Measurements from ENCODE around the gene CIDEB. TPM values are rescaled to one million over a fixed set of nuclear protein-coding genes. Genes with fewer than 3 reads are reported as not detected.
A peak's percentile ranks its signal among the peaks of the same experiment; 100 is the strongest.

Gene CIDEB
- total RNA-seq, 1 donor from 2014 or later: 1.8 TPM

DNA sequence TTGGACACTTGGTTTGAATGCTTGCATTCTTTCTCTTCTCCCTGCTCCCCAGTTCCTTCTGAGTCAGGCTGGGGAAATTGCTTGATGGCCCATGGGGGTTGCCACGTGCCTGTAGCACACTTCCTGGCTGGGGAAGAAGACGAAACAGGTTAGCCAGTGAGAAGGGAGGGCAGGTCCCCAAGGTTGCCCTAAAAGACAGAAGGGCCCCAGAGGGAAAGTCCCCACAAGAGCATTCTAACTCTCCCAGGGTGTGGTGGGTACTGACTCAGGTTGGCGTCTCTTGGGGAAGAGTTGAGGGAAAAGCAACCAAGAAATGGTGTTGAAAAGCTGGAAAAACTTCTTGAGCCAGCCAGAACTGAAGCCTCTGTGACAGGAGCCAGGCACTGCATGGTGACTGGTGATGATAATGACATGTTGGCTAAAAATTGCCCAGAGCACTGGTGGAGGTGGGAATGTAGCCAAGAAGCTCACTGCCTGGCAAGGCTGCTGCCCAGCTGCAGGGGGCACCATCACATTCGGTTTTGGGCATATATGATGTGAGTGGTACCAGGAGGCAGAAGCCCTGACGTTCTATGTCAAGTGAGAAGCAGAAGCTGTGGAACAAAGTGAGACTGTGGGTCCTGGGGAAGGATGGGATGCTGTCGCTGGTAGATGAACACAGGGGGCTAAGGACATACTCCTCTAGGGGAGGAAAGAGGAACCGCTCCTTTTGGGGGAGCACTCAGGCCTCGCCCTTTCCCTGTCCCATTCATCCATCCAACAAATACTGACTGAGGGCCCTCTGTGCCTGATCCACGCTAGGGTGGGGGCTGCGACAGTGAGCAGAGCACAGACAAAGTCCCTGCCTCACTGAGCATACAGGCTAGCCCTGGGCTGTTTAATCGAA is 28.2 kb downstream of the CIDEB start:
- H3K9me3 Mint-ChIP-seq (ENCODE audit: unreplicated experiment): peaks cover 4% of the 10 kb centered on the region
- no peak overlapping the region for H3K27ac Mint-ChIP-seq (ENCODE audit: unreplicated experiment)
- TF ChIP-seq CTCF (IDR thresholded peaks at IDR 0.05; ENCODE audit: partially characterized antibody, unreplicated experiment): no peak
- no peaks in the 10 kb centered on the region for H3K36me3 Mint-ChIP-seq (ENCODE audit: unreplicated experiment)
- DNase-seq: no peak
- H3K27me3 Mint-ChIP-seq (ENCODE audit: unreplicated experiment): peaks cover 3% of the 10 kb centered on the region
- H3K4me3 Mint-ChIP-seq (ENCODE audit: unreplicated experiment): no peak overlapping the region
- H3K4me1 Mint-ChIP-seq (ENCODE audit: low read depth, unreplicated experiment): no peaks in the 10 kb centered on the region

DNA sequence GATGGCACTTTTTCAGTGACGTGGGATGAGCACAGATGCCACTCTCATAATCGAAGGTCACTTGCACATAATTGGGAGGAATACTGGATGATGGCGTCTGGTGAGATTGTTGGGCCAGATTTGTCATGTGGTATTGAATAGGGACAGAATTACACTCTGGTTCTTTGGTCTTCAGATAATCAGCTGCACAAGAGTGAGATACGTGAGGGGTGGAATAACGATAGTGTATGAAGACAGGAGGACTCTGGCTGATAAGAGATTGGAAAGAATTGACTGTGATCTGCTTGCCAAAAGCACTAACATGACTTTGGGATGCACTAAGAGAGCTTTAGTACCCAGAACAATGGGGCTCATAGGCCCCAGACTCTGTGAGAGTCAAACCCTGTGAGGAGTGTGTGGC is 29.4 kb downstream of the CIDEB start:
- no peak for DNase-seq
- H3K27ac Mint-ChIP-seq (ENCODE audit: unreplicated experiment): no peak overlapping the region
- H3K4me1 Mint-ChIP-seq (ENCODE audit: low read depth, unreplicated experiment): no peaks in the 10 kb centered on the region
- no peak overlapping the region for H3K4me3 Mint-ChIP-seq (ENCODE audit: unreplicated experiment)
- H3K9me3 Mint-ChIP-seq (ENCODE audit: unreplicated experiment): peaks cover 3% of the 10 kb centered on the region
- H3K36me3 Mint-ChIP-seq (ENCODE audit: unreplicated experiment): no peaks in the 10 kb centered on the region
- peaks cover 3% of the 10 kb centered on the region for H3K27me3 Mint-ChIP-seq (ENCODE audit: unreplicated experiment)
- TF ChIP-seq CTCF (IDR thresholded peaks at IDR 0.05; ENCODE audit: partially characterized antibody, unreplicated experiment): no peak

- H3K27me3 Mint-ChIP-seq (ENCODE audit: unreplicated experiment): peaks cover 3% of the 10 kb centered on the region
Observed at GRCh38 chr14:24277606-24278321, 30.0 kb downstream of the CIDEB start.

DNA sequence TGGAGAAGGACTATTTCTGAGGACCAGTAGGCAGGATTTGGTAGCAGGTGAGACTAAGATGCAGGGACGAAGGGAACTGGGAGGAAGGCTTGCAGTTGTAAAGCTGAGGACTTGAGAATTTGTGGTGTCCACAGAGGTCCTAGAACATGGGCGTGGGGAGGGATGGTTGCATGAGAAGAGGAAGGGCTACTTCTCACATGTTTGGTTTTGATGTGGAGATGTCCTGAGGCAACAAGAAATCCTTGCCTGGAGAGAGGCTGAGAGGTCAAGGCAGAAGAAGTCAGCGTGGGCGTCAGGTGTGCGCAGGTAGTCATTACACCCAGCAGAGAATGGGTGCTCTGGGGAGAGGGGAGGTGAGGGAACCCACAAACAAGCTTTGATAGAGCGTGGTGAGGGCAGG is 30.7 kb downstream of the CIDEB start:
- H3K27me3 Mint-ChIP-seq (ENCODE audit: unreplicated experiment): peaks cover 3% of the 10 kb centered on the region
- no peak overlapping the region for H3K4me3 Mint-ChIP-seq (ENCODE audit: unreplicated experiment)
- peak overlapping the region; percentile 9 for H3K27ac Mint-ChIP-seq (ENCODE audit: unreplicated experiment)
- no peak for DNase-seq
- no peaks in the 10 kb centered on the region for H3K4me1 Mint-ChIP-seq (ENCODE audit: low read depth, unreplicated experiment)
- TF ChIP-seq CTCF (IDR thresholded peaks at IDR 0.05; ENCODE audit: partially characterized antibody, unreplicated experiment): no peak
- peaks cover 5% of the 10 kb centered on the region for H3K9me3 Mint-ChIP-seq (ENCODE audit: unreplicated experiment)
- H3K36me3 Mint-ChIP-seq (ENCODE audit: unreplicated experiment): no peaks in the 10 kb centered on the region

More at GRCh38 chr14:24277606-24278321, 30.0 kb downstream of the CIDEB start:
- H3K36me3 Mint-ChIP-seq (ENCODE audit: unreplicated experiment): no peaks in the 10 kb centered on the region
- H3K9me3 Mint-ChIP-seq (ENCODE audit: unreplicated experiment): peaks cover 3% of the 10 kb centered on the region
- no peak overlapping the region for H3K27ac Mint-ChIP-seq (ENCODE audit: unreplicated experiment)
- H3K4me3 Mint-ChIP-seq (ENCODE audit: unreplicated experiment): no peak overlapping the region
- DNase-seq: no peak
- TF ChIP-seq CTCF (IDR thresholded peaks at IDR 0.05; ENCODE audit: partially characterized antibody, unreplicated experiment): no peak
- H3K4me1 Mint-ChIP-seq (ENCODE audit: low read depth, unreplicated experiment): no peaks in the 10 kb centered on the region
